BJ (cell line): Measurements from ENCODE around the gene VTI1A. TPM values are rescaled to one million over a fixed set of nuclear protein-coding genes. Genes with fewer than 3 reads are reported as not detected.
"Not testable (repeated sequence)": the region's sequence is repeated elsewhere in the genome, so short reads cannot be mapped to it uniquely, and the experiment has no call there.

ENCODE experiments used
- CTCF ChIA-PET: fragments of 350-600 bp; formaldehyde crosslinking; extraction: SDS; loops from one replicate; lab custom pipeline; 2021; ENCODE audit warnings: antibody characterized with exemption, inconsistent platforms; lab: Yijun Ruan, JAX
- POLR2A ChIA-PET: fragments of 300-600 bp; sonication (Branson Sonifier 250); formaldehyde crosslinking; extraction: SDS; loops from one replicate; lab custom pipeline; 2021; ENCODE audit warnings: antibody characterized with exemption; lab: Charles Lee
- DNase-seq: peaks from one replicate; pipeline ENCODE4 v3.0.0-alpha.2; 2011; ENCODE audit warnings: low read depth
- H3K27me3 ChIP-seq: 2 replicates; pipeline ENCODE4 v1.6.0; 2011; ENCODE audit warnings: low read length; ENCODE audit not compliant: control insufficient read depth, insufficient read depth
- H3K36me3 ChIP-seq: 2 replicates; pipeline ENCODE4 v1.5.1; 2011; ENCODE audit warnings: low read length; ENCODE audit not compliant: control insufficient read depth, insufficient read depth
- H3K4me3 ChIP-seq: 2 replicates; pipeline ENCODE4 v1.5.1; 2011; ENCODE audit warnings: low read depth, mild to moderate bottlenecking, control low read depth, low read length
- CTCF ChIP-seq: IDR thresholded peaks from 2 replicates; pipeline ENCODE4 v1.5.1; 2011; ENCODE audit warnings: low read depth, mild to moderate bottlenecking, control low read depth, inconsistent platforms, low read length, moderate library complexity; ENCODE audit not compliant: insufficient read depth
- polyA plus RNA-seq: library from polyadenylated mRNA; depleted of rRNA; stranded (reverse); fragments of >200 nt; gene quantifications from 2 replicates; pipeline ENCODE4 v1.2.3, GENCODE V29; 2011

Gene VTI1A
- polyA plus RNA-seq, 1 experiment = 13.4 TPM

- no peak for TF ChIP-seq CTCF
- ChIA-PET CTCF (interaction anchor here (0.6 kb wide), 1 partner anchor 31 kb away, joined by 3 read pairs; no protein-coding TSS in a partner anchor), POLR2A (interaction anchor here (0.6 to 0.7 kb wide), 2 partner anchors 9 to 372 kb away, joined by 7 to 8 read pairs; no protein-coding TSS in a partner anchor)
- Histone ChIP-seq H3K27me3 (no peaks in the 10 kb centered on the region), H3K36me3 (no peaks in the 10 kb centered on the region), H3K4me3 (no peak overlapping the region)
- no peak for DNase-seq
Measured at GRCh38 chr10:112587729-112588128, 140.7 kb downstream of the VTI1A start.

- CTCF ChIA-PET = interaction anchor here (0.6 kb wide), 1 partner anchor 31 kb away, joined by 3 read pairs; no protein-coding TSS in a partner anchor
- DNase-seq = no peak
- POLR2A ChIA-PET = interaction anchor here (0.6 to 0.7 kb wide), 3 partner anchors 8 to 372 kb away, joined by 7 to 13 read pairs (median 8); no protein-coding TSS in a partner anchor
- Histone ChIP-seq H3K4me3 (no peak overlapping the region), H3K27me3 (no peaks in the 10 kb centered on the region), H3K36me3 (no peaks in the 10 kb centered on the region)
- no peak for TF ChIP-seq CTCF
Measured at GRCh38 chr10:112588225-112588990, 141.4 kb downstream of the VTI1A start.

- POLR2A ChIA-PET = interaction anchor here (0.7 kb wide), 1 partner anchor 160 kb away, joined by 13 read pairs; no protein-coding TSS in a partner anchor
- TF ChIP-seq CTCF = no peak
- Histone ChIP-seq H3K36me3 (no peaks in the 10 kb centered on the region), H3K27me3 (no peaks in the 10 kb centered on the region), H3K4me3 (no peak overlapping the region)
- CTCF ChIA-PET = no interaction called here
- no peak for DNase-seq
Measured at GRCh38 chr10:112589081-112589480, 142.1 kb downstream of the VTI1A start.

- CTCF ChIA-PET, H3K36me3 ChIP-seq, H3K4me3 ChIP-seq, DNase-seq, POLR2A ChIA-PET, H3K27me3 ChIP-seq: not testable (repeated sequence)
Measured at GRCh38 chr10:112590786-112591185, 143.8 kb downstream of the VTI1A start.

- TF ChIP-seq CTCF = no peak
- no peaks in the 10 kb centered on the region for H3K36me3 ChIP-seq
- DNase-seq = no peak
- ChIA-PET CTCF (interaction anchor here (0.7 kb wide), 1 partner anchor 275 kb away, joined by 3 read pairs; no protein-coding TSS in a partner anchor), POLR2A (no interaction called here)
- no peak overlapping the region for H3K4me3 ChIP-seq
- H3K27me3 ChIP-seq = no peaks in the 10 kb centered on the region
Measured at GRCh38 chr10:112593023-112593422, 146.0 kb downstream of the VTI1A start.
